OCI-LY3 (cell line): ENCODE results near the gene MUSK.

Experiments
- EZH2phosphoT487 ChIP-seq: fragments of 200-600 bp; shearing (Covaris generic); IDR thresholded peaks from 2 replicates; pipeline ENCODE4 v1.6.1; 2018; ENCODE audit warnings: antibody characterized with exemption, mixed run types, low read depth
- TF ChIP-seq, protein P1 (sequence below): fragments of 200-600, 300-600 bp; sonication (generic); IDR thresholded peaks from 2 replicates; pipeline ENCODE4 v1.5.1; 2014; ENCODE audit warnings: antibody characterized with exemption, low read length, low read depth

DNA sequence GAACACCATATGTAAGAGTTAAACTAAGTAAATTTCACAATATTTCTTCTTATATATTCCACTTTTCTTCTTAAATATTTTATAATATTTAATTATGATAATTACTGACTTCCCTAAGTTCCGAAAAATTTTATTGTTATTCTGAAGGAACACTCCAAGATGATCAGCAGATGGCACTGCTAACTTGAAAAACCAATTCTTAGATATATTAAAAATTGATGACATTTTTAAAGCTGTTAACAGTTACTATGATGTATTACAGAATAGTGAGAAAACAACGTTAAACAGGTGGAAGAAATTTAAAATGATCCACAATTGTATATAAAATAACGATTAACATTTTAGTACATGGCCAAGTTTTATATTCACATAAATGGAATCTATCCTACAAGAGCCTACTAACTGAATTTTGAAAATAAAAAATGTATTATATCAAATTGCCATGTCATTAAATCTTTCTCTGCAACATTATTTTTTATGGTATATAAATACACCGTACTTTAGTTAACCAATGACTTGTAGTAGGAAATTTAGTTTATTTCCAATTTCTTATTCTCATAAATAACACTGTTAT, 30.1 kb upstream of the MUSK start:
- TF ChIP-seq, protein P1, sequence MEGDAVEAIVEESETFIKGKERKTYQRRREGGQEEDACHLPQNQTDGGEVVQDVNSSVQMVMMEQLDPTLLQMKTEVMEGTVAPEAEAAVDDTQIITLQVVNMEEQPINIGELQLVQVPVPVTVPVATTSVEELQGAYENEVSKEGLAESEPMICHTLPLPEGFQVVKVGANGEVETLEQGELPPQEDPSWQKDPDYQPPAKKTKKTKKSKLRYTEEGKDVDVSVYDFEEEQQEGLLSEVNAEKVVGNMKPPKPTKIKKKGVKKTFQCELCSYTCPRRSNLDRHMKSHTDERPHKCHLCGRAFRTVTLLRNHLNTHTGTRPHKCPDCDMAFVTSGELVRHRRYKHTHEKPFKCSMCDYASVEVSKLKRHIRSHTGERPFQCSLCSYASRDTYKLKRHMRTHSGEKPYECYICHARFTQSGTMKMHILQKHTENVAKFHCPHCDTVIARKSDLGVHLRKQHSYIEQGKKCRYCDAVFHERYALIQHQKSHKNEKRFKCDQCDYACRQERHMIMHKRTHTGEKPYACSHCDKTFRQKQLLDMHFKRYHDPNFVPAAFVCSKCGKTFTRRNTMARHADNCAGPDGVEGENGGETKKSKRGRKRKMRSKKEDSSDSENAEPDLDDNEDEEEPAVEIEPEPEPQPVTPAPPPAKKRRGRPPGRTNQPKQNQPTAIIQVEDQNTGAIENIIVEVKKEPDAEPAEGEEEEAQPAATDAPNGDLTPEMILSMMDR: peak; percentile 48
- TF ChIP-seq EZH2phosphoT487: no peak
